Ovary (tissue), 3 donors: ENCODE results near the gene RWDD1.

Source experiments
- CTCF ChIP-seq, 3 donors: fragments of 450-650 bp in 2 of 3; fragments of 200-600 bp in 1 of 3; IDR thresholded peaks; one replicate each; pipeline versions ENCODE4 v1.5.1 to v1.8.0; 2016 to 2022; ENCODE audit warnings: antibody characterized with exemption in 3 of 3, mild to moderate bottlenecking in 1 of 3
- EP300 ChIP-seq: sonication (generic); formaldehyde crosslinking; IDR thresholded peaks from one replicate; pipeline ENCODE4 v1.6.1; 2017; ENCODE audit warnings: antibody characterized with exemption
- donor health status: DM: no; HTN: no; CAD: no.

- TF ChIP-seq EP300 (no peak), CTCF (IDR thresholded peaks at IDR 0.05) (no peak)
Measured at GRCh38 chr6:116545651-116546050, 25.7 kb upstream of the RWDD1 start, which contains the start of gene TRAPPC3L.
